HUES64 (cell line): Measurements from ENCODE around the gene PFKFB4.

ENCODE experiments used
- H3K27ac ChIP-seq: 2 replicates; pipeline ENCODE4 v1.7.0; 2013; ENCODE audit warnings: low read depth, low read length, inconsistent platforms
- H3K27me3 ChIP-seq: 2 replicates; pipeline ENCODE4 v1.6.1; 2013; ENCODE audit warnings: mild to moderate bottlenecking, low read length; ENCODE audit not compliant: insufficient read depth
- H3K36me3 ChIP-seq: 2 replicates; pipeline ENCODE4 v1.6.1; 2013; ENCODE audit warnings: mild to moderate bottlenecking, low read length; ENCODE audit not compliant: insufficient read depth
- H3K4me1 ChIP-seq: 2 replicates; pipeline ENCODE4 v1.6.1; 2013; ENCODE audit warnings: mild to moderate bottlenecking, low read length, moderate library complexity; ENCODE audit not compliant: insufficient read depth
- H3K4me3 ChIP-seq: 2 replicates; pipeline ENCODE4 v1.5.1; 2013; ENCODE audit warnings: mild to moderate bottlenecking, low read length, moderate library complexity
- H3K9ac ChIP-seq: 2 replicates; pipeline ENCODE4 v1.6.1; 2013; ENCODE audit warnings: mild to moderate bottlenecking, low read depth, low read length
- H3K9me3 ChIP-seq: 2 replicates; pipeline ENCODE4 v1.6.1; 2013; ENCODE audit warnings: low read depth, low read length; ENCODE audit not compliant: insufficient read depth
- WGBS: fragments of 150-250, 120-280 bp; methylation state at CpG from one replicate; pipeline ENCODE4 v1.1.7; 2013; ENCODE audit warnings: missing lambda C conversion rate; 5-methylcytosine and 5-hydroxymethylcytosine counted together

Gene PFKFB4

GRCh38 chr3:48566401-48566760, 9.8 kb upstream of the PFKFB4 start:
- no peaks in the 10 kb centered on the region for H3K27me3 ChIP-seq
- H3K9ac ChIP-seq = no peak overlapping the region
- no peaks in the 10 kb centered on the region; the same call in 1 of the 2 replicates for H3K36me3 ChIP-seq
- H3K27ac ChIP-seq = no peak overlapping the region
- no peaks in the 10 kb centered on the region for H3K9me3 ChIP-seq
- 93% methylated on average over 9 of the region's 9 CpGs for WGBS
- no peak overlapping the region for H3K4me3 ChIP-seq
- peaks cover 6% of the 10 kb centered on the region; the same call in 1 of the 2 replicates for H3K4me1 ChIP-seq

- no peak overlapping the region for H3K4me3 ChIP-seq
- no peak overlapping the region for H3K27ac ChIP-seq
- 91% methylated on average over 7 of the region's 7 CpGs for WGBS
- H3K9ac ChIP-seq = no peak overlapping the region
- H3K9me3 ChIP-seq = no peaks in the 10 kb centered on the region
- no peaks in the 10 kb centered on the region; the same call in 1 of the 2 replicates for H3K36me3 ChIP-seq
- H3K4me1 ChIP-seq = peaks cover 10% of the 10 kb centered on the region
- H3K27me3 ChIP-seq = no peaks in the 10 kb centered on the region
These were observed 9.2 kb upstream of the PFKFB4 start for GRCh38 chr3:48565591-48566400.

GRCh38 chr3:48565186-48565585, 8.6 kb upstream of the PFKFB4 start:
- no peak overlapping the region for H3K4me3 ChIP-seq
- H3K9me3 ChIP-seq = no peaks in the 10 kb centered on the region
- H3K27me3 ChIP-seq = no peaks in the 10 kb centered on the region
- no peak overlapping the region for H3K27ac ChIP-seq
- no peak overlapping the region for H3K9ac ChIP-seq
- no peaks in the 10 kb centered on the region; the same call in 1 of the 2 replicates for H3K36me3 ChIP-seq
- WGBS = 93% methylated on average over 11 of the region's 11 CpGs
- peaks cover 16% of the 10 kb centered on the region for H3K4me1 ChIP-seq

- Histone ChIP-seq H3K9me3 (no peaks in the 10 kb centered on the region), H3K4me3 (no peak overlapping the region), H3K27me3 (no peaks in the 10 kb centered on the region), H3K9ac (no peak overlapping the region), H3K36me3 (no peaks in the 10 kb centered on the region; the same call in 1 of the 2 replicates), H3K27ac (no peak overlapping the region), H3K4me1 (peaks cover 17% of the 10 kb centered on the region)
- 93% methylated on average over 11 of the region's 11 CpGs for WGBS
These were observed 8.1 kb upstream of the PFKFB4 start for GRCh38 chr3:48564667-48565066.

GRCh38 chr3:48564022-48564421, 7.4 kb upstream of the PFKFB4 start:
- Histone ChIP-seq H3K27me3 (no peaks in the 10 kb centered on the region), H3K4me3 (no peak overlapping the region), H3K4me1 (peaks cover 17% of the 10 kb centered on the region), H3K9ac (no peak overlapping the region), H3K27ac (no peak overlapping the region), H3K36me3 (no peaks in the 10 kb centered on the region; the same call in 1 of the 2 replicates), H3K9me3 (no peaks in the 10 kb centered on the region)
- 85% methylated on average over 10 of the region's 10 CpGs for WGBS

GRCh38 chr3:48563382-48563918, 6.8 kb upstream of the PFKFB4 start, which contains the start of gene UCN2:
UCN2 (minus strand) TSS chr3:48563781; CDS start chr3:48563124, 657 bp downstream.
- Histone ChIP-seq H3K36me3 (no peaks in the 10 kb centered on the region; the same call in 1 of the 2 replicates), H3K9me3 (no peaks in the 10 kb centered on the region), H3K9ac (no peak within 1 kb of the TSS; the same call in 1 of the 2 replicates), H3K4me3 (no peak within 1 kb of the TSS), H3K4me1 (peaks cover 17% of the 10 kb centered on the region), H3K27me3 (no peaks in the 10 kb centered on the region), H3K27ac (no peak within 1 kb of the TSS)
- WGBS = 62% methylated on average over 6 of the region's 6 CpGs

- H3K9me3 ChIP-seq = no peaks in the 10 kb centered on the region
- no peak overlapping the region for H3K27ac ChIP-seq
- H3K4me3 ChIP-seq = no peak overlapping the region
- WGBS = 94% methylated on average over 20 of the region's 20 CpGs
- H3K27me3 ChIP-seq = no peaks in the 10 kb centered on the region
- peaks cover 21% of the 10 kb centered on the region for H3K4me1 ChIP-seq
- H3K9ac ChIP-seq = no peak overlapping the region; the same call in 1 of the 2 replicates
- no peaks in the 10 kb centered on the region; the same call in 1 of the 2 replicates for H3K36me3 ChIP-seq
These were observed 5.9 kb upstream of the PFKFB4 start for GRCh38 chr3:48562367-48563095.

GRCh38 chr3:48561045-48561736, 4.6 kb upstream of the PFKFB4 start:
- Histone ChIP-seq H3K9ac (peak overlapping the region; percentile 32; the same call in 1 of the 2 replicates), H3K4me3 (peak overlapping the region; percentile 37; the same call in 1 of the 2 replicates), H3K27me3 (no peaks in the 10 kb centered on the region), H3K36me3 (no peaks in the 10 kb centered on the region), H3K4me1 (peaks cover 21% of the 10 kb centered on the region), H3K9me3 (no peaks in the 10 kb centered on the region), H3K27ac (peak overlapping the region; percentile 24; the same call in 1 of the 2 replicates)
- 49% methylated on average over 21 of the region's 21 CpGs for WGBS

GRCh38 chr3:48560648-48561018, 4.0 kb upstream of the PFKFB4 start:
- H3K27me3 ChIP-seq = no peaks in the 10 kb centered on the region
- peaks cover 26% of the 10 kb centered on the region for H3K4me1 ChIP-seq
- 71% methylated on average over 5 of the region's 5 CpGs for WGBS
- H3K36me3 ChIP-seq = no peaks in the 10 kb centered on the region
- H3K27ac ChIP-seq = no peak overlapping the region
- peak overlapping the region; percentile 30; the same call in 1 of the 2 replicates for H3K9ac ChIP-seq
- H3K4me3 ChIP-seq = peak overlapping the region; percentile 37
- no peaks in the 10 kb centered on the region for H3K9me3 ChIP-seq

- no peak overlapping the region for H3K27ac ChIP-seq
- no peak overlapping the region for H3K9ac ChIP-seq
- no peaks in the 10 kb centered on the region for H3K27me3 ChIP-seq
- peaks cover 11% of the 10 kb centered on the region; the same call in 1 of the 2 replicates for H3K36me3 ChIP-seq
- WGBS = 78% methylated on average over 6 of the region's 6 CpGs
- H3K4me1 ChIP-seq = peaks cover 38% of the 10 kb centered on the region
- H3K9me3 ChIP-seq = no peaks in the 10 kb centered on the region
- no peak overlapping the region for H3K4me3 ChIP-seq
These were observed 2.0 kb upstream of the PFKFB4 start for GRCh38 chr3:48558493-48559134.
